Stimulated activated CD4-positive, alpha-beta T cell treated with anti-CD3 and anti-CD28 coated beads, Interleukin-15, amount 100 ng/mL, for 1 hour (primary cell): ENCODE results near the gene TSFM.

Experiments used
- DNase-seq, 2 donors: peaks; one replicate each; pipeline ENCODE4 v3.0.0-alpha.2; 2020; ENCODE audit warnings: low read depth in 1 of 2, low spot score in 1 of 2

Gene TSFM

GRCh38 chr12:57782608-57783465 lies at the start of gene TSFM:
Gene TSFM, plus strand, starts transcription at chr12:57782787. Its CDS starts 15 bp downstream, at chr12:57782802.
- DNase-seq = peak; percentile 93 to 95

GRCh38 chr12:57733928-57734327 lies 48.7 kb upstream of the TSFM start:
- DNase-seq = no peak

GRCh38 chr12:57734591-57734990 lies 48.0 kb upstream of the TSFM start:
- DNase-seq = no peak

GRCh38 chr12:57735198-57735855 lies 47.3 kb upstream of the TSFM start:
- no peak for DNase-seq

GRCh38 chr12:57735952-57736740 lies 46.4 kb upstream of the TSFM start:
- no peak for DNase-seq

GRCh38 chr12:57736741-57737466 lies 45.7 kb upstream of the TSFM start:
- no peak for DNase-seq

- DNase-seq = no peak
Measured at GRCh38 chr12:57737467-57738460, 44.8 kb upstream of the TSFM start.

GRCh38 chr12:57738661-57739237 lies 43.8 kb upstream of the TSFM start, which contains the start of gene AGAP2:
Gene AGAP2, minus strand, starts transcription at chr12:57738742. Its CDS starts 496 bp downstream, at chr12:57738246.
- no peak for DNase-seq

GRCh38 chr12:57739387-57739786 lies 43.2 kb upstream of the TSFM start:
- DNase-seq = no peak

GRCh38 chr12:57739914-57740538 lies 42.6 kb upstream of the TSFM start:
- no peak for DNase-seq

GRCh38 chr12:57740656-57741412 lies 41.8 kb upstream of the TSFM start:
- DNase-seq = peak in 1 of 2 donors; percentile 55

GRCh38 chr12:57741413-57741789 lies 41.2 kb upstream of the TSFM start:
- DNase-seq = no peak

GRCh38 chr12:57741844-57742738 lies 40.5 kb upstream of the TSFM start:
- DNase-seq = peak; percentile 52 to 59

- DNase-seq = no peak
Measured at GRCh38 chr12:57743769-57744168, 38.8 kb upstream of the TSFM start.

- DNase-seq = peak in 1 of 2 donors; percentile 60
Measured at GRCh38 chr12:57744194-57744776, 38.3 kb upstream of the TSFM start.

- DNase-seq = peak; percentile 83 to 84
Measured at GRCh38 chr12:57744777-57745484, 37.7 kb upstream of the TSFM start, which contains the start of gene TSPAN31. Gene TSPAN31, plus strand, starts transcription at chr12:57745039. Its CDS starts 116 bp downstream, at chr12:57745155.
